NCI-H2171 (cell line): ENCODE results near the gene MEGF8.
"Not testable (repeated sequence)": the region's sequence is repeated elsewhere in the genome, so short reads cannot be mapped to it uniquely, and the experiment has no call there.

Experiments
- DNase-seq: peaks from one replicate; lab custom pipeline; 2025; lab: John Stamatoyannopoulos, UW

The MEGF8 gene

GRCh38 chr19:42331333-42331732, 5.9 kb downstream of the MEGF8 start:
- not testable (repeated sequence) for DNase-seq

GRCh38 chr19:42332059-42332458, 6.6 kb downstream of the MEGF8 start:
- no peak for DNase-seq

DNA sequence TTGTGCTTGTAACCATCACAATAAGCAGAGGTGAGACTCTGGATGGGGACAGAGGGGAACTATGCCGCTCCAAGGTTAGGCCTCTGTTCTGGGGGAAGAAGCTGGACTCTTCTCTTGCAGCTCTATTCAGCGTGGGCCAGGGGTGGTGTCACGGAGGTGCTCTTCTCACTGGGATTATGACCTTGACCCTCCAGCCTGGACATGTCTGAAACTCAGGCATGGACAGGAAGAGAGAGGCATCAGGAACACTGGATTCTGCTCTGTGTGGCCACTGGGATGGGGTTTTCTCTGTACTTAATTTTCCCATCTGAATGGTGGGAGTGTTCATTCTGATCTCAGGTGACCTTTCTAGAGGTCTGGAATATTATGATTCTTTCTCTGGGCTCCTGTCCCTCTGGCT, 7.6 kb downstream of the MEGF8 start:
- DNase-seq = no peak

GRCh38 chr19:42333975-42334696, 8.7 kb downstream of the MEGF8 start:
- no peak for DNase-seq

- no peak for DNase-seq
These were observed 9.4 kb downstream of the MEGF8 start for GRCh38 chr19:42334697-42335373.

DNA sequence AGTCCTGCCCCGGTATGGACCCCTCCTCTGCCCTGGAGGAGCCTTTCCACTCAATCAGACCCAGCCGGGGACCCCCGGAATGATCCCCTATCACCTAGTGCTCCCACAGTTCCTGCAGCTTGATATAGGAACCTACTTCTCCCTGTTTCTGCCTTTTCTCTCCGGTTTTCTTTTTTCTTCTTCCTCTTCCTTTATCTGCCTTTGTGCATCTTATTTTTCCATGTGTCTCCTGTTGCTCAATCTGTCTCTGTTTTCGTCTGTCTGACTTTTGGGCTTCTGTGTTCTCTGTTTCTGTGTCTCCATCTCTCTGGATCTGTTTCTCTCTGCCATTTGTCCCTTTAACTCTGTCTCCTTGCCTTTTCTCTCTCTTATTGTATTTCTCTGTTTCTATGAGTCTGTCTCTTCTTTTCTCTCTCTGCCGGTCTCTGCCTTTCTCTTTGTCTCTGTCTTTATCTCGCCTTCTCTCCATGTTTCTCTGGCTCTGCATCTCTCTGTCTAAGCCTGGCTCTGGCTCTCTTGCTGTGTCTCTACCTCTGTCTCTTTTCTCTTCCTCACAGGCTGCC, 10.0 kb downstream of the MEGF8 start:
- no peak for DNase-seq

GRCh38 chr19:42335971-42336370, 10.5 kb downstream of the MEGF8 start:
- DNase-seq = no peak

- DNase-seq = not testable (repeated sequence)
These were observed 13.9 kb downstream of the MEGF8 start for GRCh38 chr19:42339126-42339860.

DNA sequence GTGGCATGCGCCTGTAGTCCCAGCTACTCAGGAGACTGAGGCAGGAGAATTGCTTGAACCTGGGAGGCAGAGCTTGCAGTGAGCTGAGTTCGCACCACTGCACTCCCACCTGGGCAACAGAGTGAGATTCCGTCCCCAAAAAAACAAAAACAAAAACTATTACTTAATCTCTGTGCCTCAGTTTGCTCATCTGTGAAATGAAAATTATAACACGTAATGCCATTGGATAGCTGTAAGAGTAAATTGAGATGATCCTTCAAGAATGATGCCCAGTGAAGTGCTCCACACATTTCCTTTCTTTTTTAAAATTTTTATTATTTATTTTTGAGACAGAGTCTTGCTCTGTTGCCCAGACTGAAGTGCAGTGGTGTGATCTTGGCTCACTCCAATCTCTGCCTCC, 14.5 kb downstream of the MEGF8 start:
- not testable (repeated sequence) for DNase-seq

- DNase-seq = no peak
These were observed 18.1 kb downstream of the MEGF8 start for GRCh38 chr19:42343344-42344110.

DNA sequence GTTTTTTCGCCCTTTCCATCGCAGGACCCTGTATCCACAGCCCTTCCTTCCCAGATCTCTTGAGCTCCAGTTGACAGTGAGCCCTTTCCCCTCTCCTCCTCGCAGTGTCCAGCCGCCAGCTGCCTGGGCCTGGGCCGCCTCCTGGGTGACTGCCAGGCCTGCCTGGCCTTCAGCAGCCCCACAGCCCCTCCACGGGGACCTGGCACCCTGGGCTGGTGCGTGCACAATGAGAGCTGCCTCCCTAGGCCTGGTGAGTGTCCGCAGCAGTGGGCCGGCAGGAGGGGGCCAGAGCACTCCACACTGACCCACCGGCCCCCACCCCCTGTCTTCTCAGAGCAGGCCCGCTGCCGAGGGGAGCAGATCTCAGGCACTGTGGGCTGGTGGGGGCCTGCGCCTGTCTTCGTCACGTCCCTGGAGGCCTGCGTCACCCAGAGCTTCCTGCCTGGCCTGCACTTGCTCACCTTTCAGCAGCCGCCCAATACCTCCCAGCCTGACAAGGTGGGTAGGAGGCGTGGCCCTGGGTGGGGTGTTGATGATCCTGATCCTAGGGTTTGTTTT, 19.0 kb downstream of the MEGF8 start:
- DNase-seq = no peak

- DNase-seq = no peak
These were observed 19.9 kb downstream of the MEGF8 start for GRCh38 chr19:42345191-42345812.

DNA sequence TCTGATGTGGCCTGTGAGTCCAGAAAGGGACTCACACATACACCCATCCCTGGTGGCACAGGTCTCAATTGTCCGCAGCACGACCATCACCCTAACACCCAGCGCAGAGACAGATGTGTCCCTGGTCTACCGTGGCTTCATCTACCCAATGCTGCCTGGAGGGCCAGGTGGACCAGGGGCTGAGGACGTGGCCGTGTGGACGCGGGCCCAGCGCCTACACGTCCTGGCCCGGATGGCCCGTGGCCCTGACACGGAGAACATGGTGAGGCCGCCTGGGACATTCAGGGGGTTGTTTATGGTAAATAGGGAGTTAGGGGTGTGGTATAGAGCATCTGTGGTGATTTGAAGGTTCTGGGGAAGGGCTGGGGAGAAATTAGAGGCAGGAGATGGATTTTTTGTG, 22.8 kb downstream of the MEGF8 start:
- DNase-seq = no peak

DNA sequence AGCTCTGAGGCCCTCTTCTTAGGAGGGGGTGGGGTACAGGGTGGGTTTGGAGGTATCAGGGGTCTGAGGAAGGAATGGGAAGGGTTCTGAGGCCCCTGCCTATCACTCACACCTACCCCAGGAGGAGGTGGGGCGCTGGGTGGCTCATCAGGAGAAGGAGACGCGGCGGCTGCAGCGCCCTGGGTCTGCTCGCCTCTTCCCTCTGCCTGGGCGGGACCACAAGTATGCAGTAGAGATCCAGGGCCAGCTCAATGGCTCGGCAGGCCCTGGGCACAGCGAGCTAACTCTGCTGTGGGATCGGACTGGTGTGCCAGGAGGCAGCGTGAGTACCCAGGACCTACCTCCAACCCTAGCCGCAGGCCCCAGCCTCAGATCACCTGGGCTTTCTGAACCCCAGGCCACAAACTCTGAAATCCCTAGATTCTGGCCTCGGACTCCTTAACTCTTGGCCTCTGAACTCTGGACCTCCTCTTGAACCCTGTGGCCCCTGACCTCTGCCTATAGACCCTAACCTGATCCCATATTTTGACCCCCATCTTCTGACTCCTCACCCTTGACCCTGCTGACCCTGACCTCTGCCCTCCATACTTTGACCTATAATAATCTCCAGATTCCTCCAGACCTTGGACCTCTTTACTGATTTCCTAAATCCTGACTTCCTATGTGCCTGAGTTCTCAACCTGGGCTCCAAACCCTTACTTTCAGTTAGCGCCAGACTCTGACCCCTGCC, 24.1 kb downstream of the MEGF8 start:
- no peak for DNase-seq

- DNase-seq = no peak
These were observed 25.0 kb downstream of the MEGF8 start for GRCh38 chr19:42350417-42350816.

DNA sequence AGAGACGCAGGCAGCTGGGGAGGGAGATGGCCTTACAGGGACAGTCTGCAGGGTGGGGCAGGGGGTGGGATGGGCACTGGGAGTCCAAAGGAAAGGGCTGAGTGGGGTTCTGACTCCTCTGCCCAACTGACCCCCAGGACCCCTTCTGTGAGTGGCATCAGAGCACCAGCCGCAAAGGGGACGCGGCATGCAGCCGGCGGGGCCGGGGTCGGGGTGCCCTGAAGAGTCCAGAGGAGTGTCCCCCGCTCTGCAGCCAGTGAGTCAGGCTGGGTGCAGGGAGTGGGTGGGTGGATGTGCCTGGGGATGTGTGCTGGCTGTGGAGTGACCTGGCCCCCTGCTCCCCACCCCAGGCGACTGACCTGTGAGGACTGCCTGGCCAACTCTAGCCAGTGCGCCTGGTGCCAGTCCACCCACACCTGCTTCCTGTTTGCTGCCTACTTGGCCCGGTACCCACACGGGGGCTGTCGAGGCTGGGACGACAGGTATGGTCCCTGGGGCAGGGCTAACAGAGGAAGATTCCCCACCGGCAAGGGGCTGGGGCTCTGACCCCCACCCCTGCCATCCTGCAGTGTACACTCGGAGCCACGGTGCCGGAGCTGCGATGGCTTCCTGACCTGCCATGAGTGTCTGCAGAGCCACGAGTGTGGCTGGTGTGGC, 25.8 kb downstream of the MEGF8 start:
- DNase-seq = no peak

DNA sequence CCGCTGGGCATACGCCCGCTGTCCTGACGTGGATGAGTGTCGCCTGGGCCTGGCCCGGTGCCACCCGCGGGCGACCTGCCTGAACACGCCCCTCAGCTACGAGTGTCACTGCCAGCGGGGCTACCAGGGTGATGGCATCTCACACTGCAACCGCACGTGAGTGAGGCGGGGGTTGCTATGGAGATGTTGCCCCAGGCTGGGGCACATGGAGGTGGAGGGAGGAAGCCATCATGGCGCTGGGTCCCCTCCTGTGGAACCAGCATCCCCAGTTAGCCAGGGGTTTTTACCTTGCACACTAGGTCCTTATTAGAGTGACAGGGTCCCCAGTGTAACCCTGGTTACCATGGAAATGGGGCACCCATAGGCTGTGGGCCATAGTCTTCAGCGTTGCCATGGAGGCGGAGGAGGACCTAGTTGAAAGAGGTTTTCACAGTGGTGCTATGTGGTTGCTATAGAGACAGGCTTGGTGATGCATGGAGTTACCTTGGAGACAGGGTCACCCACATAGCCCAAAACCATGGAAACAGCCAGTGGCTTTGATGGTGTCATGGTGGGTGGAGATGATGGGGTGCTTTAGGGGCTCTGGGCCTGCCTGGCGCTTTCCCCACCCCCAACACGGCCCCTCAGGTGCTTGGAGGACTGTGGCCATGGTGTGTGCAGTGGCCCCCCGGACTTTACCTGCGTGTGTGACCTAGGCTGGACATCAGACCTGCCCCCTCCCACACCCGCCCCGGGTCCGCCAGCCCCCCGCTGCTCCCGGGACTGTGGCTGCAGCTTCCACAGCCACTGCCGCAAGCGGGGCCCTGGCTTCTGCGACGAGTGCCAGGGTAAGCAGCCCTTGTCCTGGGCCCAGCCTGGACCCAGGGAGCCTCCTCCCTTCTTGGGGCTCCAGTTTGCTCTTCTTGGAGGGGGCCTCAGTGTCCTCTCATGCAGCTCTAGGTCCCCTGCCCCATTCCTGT, 27.1 kb downstream of the MEGF8 start:
- peak; percentile 37 for DNase-seq

DNA sequence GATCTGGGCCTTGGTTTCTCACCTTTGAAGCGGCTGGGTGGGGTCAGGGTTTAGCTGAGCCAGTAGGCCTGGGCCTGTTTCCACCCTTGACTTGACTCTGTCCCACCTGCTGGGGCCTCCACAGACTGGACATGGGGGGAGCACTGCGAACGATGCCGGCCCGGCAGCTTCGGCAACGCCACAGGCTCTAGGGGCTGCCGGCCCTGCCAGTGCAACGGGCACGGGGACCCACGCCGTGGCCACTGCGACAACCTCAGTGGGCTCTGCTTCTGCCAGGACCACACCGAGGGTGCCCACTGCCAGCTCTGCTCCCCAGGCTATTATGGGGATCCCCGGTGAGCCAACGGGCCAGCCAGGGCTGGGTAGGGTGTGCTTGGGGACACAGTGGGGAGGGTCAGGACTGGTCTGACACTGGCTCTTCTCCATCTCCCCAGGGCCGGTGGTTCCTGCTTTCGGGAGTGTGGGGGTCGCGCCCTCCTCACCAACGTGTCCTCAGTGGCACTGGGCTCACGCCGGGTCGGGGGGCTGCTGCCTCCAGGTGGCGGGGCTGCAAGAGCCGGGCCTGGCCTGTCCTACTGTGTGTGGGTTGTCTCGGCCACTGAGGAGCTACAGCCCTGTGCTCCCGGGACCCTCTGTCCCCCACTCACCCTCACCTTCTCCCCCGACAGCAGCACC, 28.0 kb downstream of the MEGF8 start:
- DNase-seq = no peak
